H9 (cell line): Measurements from ENCODE around the gene PGLYRP4. TPM values are rescaled to one million over a fixed set of nuclear protein-coding genes. Genes with fewer than 3 reads are reported as not detected.
"Not testable (repeated sequence)": the region's sequence is repeated elsewhere in the genome, so short reads cannot be mapped to it uniquely, and the experiment has no call there.

Experiments
- DNase-seq: peaks from one replicate; pipeline ENCODE4 v3.0.0-alpha.2; 2017
- H2AFZ ChIP-seq: one replicate; pipeline ENCODE4 v1.6.1; 2013; ENCODE audit warnings: mild to moderate bottlenecking, low read length, control low read depth, moderate library complexity
- H2AK5ac ChIP-seq: 2 replicates; pipeline ENCODE4 v1.6.1; 2013; ENCODE audit warnings: low read length, control low read depth, mixed read lengths; ENCODE audit not compliant: insufficient read length
- H2BK120ac ChIP-seq: one replicate; pipeline ENCODE4 v1.6.1; 2013; ENCODE audit warnings: low read depth, mild to moderate bottlenecking, low read length, control low read depth, inconsistent platforms; ENCODE audit not compliant: poor library complexity, severe bottlenecking
- H2BK12ac ChIP-seq: 2 replicates; pipeline ENCODE4 v1.6.1; 2013; ENCODE audit warnings: low read length, control low read depth, mixed read lengths, low read depth; ENCODE audit not compliant: insufficient read length
- H2BK15ac ChIP-seq: 2 replicates; pipeline ENCODE4 v1.6.1; 2013; ENCODE audit warnings: low read depth, low read length, control low read depth
- H2BK20ac ChIP-seq: one replicate; pipeline ENCODE4 v1.6.1; 2013; ENCODE audit warnings: low read depth, mild to moderate bottlenecking, low read length, control low read depth, inconsistent platforms; ENCODE audit not compliant: poor library complexity, severe bottlenecking
- H2BK5ac ChIP-seq: 2 replicates; pipeline ENCODE4 v1.6.1; 2013; ENCODE audit warnings: low read length, control low read depth, mixed read lengths; ENCODE audit not compliant: insufficient read length
- H3K14ac ChIP-seq: 2 replicates; pipeline ENCODE4 v1.6.1; 2013; ENCODE audit warnings: low read length, control low read depth; ENCODE audit not compliant: insufficient read depth
- H3K18ac ChIP-seq: 2 replicates; pipeline ENCODE4 v1.6.1; 2013; ENCODE audit warnings: low read depth, mild to moderate bottlenecking, mixed read lengths, low read length, control low read depth; ENCODE audit not compliant: insufficient read length
- H3K23ac ChIP-seq: 2 replicates; pipeline ENCODE4 v1.6.1; 2013; ENCODE audit warnings: low read length, control low read depth, mixed read lengths, low read depth; ENCODE audit not compliant: insufficient read length
- H3K23me2 ChIP-seq: 2 replicates; pipeline ENCODE4 v1.6.1; 2013; ENCODE audit warnings: low read depth, mild to moderate bottlenecking, mixed read lengths, low read length, control low read depth; ENCODE audit not compliant: insufficient read length, poor library complexity, severe bottlenecking
- H3K27ac ChIP-seq: 2 replicates; pipeline ENCODE4 v1.5.1; 2013; ENCODE audit warnings: low read length, control low read depth, mixed read lengths, low read depth; ENCODE audit not compliant: insufficient read length
- H3K27me3 ChIP-seq: 2 replicates; pipeline ENCODE4 v1.6.1; 2013; ENCODE audit warnings: low read length, control low read depth, inconsistent platforms; ENCODE audit not compliant: insufficient read depth
- H3K4ac ChIP-seq: 2 replicates; pipeline ENCODE4 v1.6.1; 2013; ENCODE audit warnings: low read depth, mild to moderate bottlenecking, control low read depth, inconsistent platforms, low read length, moderate library complexity
- H3K4me1 ChIP-seq: 2 replicates; pipeline ENCODE4 v1.6.1; 2013; ENCODE audit warnings: low read length, control low read depth, inconsistent platforms; ENCODE audit not compliant: insufficient read depth
- H3K4me2 ChIP-seq: 2 replicates; pipeline ENCODE4 v1.6.1; 2013; ENCODE audit warnings: low read length, control low read depth, mixed read lengths; ENCODE audit not compliant: insufficient read length, insufficient read depth
- H3K56ac ChIP-seq: 2 replicates; pipeline ENCODE4 v1.6.1; 2013; ENCODE audit warnings: low read depth, mild to moderate bottlenecking, mixed read lengths, low read length, control low read depth; ENCODE audit not compliant: insufficient read length
- H3K79me1 ChIP-seq: 2 replicates; pipeline ENCODE4 v1.6.1; 2013; ENCODE audit warnings: low read depth, mild to moderate bottlenecking, moderate library complexity, low read length, control low read depth, inconsistent platforms; ENCODE audit not compliant: insufficient read depth, poor library complexity, severe bottlenecking
- H3K79me2 ChIP-seq: 2 replicates; pipeline ENCODE4 v1.6.1; 2013; ENCODE audit warnings: low read length, control low read depth, inconsistent platforms; ENCODE audit not compliant: insufficient read depth
- H3K9ac ChIP-seq: 2 replicates; pipeline ENCODE4 v1.6.1; 2013; ENCODE audit warnings: low read length, control low read depth, mixed read lengths; ENCODE audit not compliant: insufficient read length; ENCODE audit errors: extremely low read depth
- H3K9me3 ChIP-seq: one replicate; pipeline ENCODE4 v1.6.1; 2013; ENCODE audit warnings: low read depth, low read length, inconsistent platforms; ENCODE audit not compliant: control insufficient read depth
- H3T11ph ChIP-seq: one replicate; pipeline ENCODE4 v1.6.1; 2013; ENCODE audit warnings: mild to moderate bottlenecking, low read length, control low read depth, inconsistent platforms
- H4K20me1 ChIP-seq: one replicate; pipeline ENCODE4 v1.6.1; 2013; ENCODE audit not compliant: control insufficient read depth, insufficient read length, insufficient read depth
- H4K5ac ChIP-seq: 2 replicates; pipeline ENCODE4 v1.6.1; 2013; ENCODE audit warnings: low read depth, mild to moderate bottlenecking, mixed read lengths, low read length, control low read depth; ENCODE audit not compliant: insufficient read length
- H4K8ac ChIP-seq: replicated peaks from 2 replicates; pipeline ENCODE4 v1.6.1; 2013; ENCODE audit warnings: low read length, control low read depth, mixed read lengths, low read depth; ENCODE audit not compliant: insufficient read length
- H4K91ac ChIP-seq: 2 replicates; pipeline ENCODE4 v1.6.1; 2013; ENCODE audit warnings: low read depth, mild to moderate bottlenecking, moderate library complexity, mixed read lengths, low read length, control low read depth; ENCODE audit not compliant: insufficient read length
- H3K27ac Mint-ChIP-seq, 3 experiments: 2 replicates in 2 of 3; 3 replicates in 1 of 3; pipeline ENCODE4 v1.8.0; 2020 to 2021; ENCODE audit warnings: mixed read lengths in 3 of 3, mild to moderate bottlenecking in 1 of 3, moderate library complexity in 1 of 3
- H3K27me3 Mint-ChIP-seq: 2 replicates; pipeline ENCODE4 v1.8.0; 2021; ENCODE audit warnings: low read depth, mild to moderate bottlenecking, moderate library complexity, mixed read lengths
- H3K36me3 Mint-ChIP-seq, 3 experiments: 2 replicates in 2 of 3; 3 replicates in 1 of 3; pipeline ENCODE4 v1.8.0; 2020 to 2021; ENCODE audit warnings: low read depth in 3 of 3, mixed read lengths in 3 of 3; ENCODE audit not compliant: insufficient read depth in 1 of 3
- H3K4me1 Mint-ChIP-seq, 2 experiments: 2 replicates each; pipeline ENCODE4 v1.8.0; 2020; ENCODE audit warnings: mixed read lengths in 2 of 2
- H3K4me3 Mint-ChIP-seq, 2 experiments: 2 replicates in 1 of 2; 3 replicates in 1 of 2; pipeline ENCODE4 v1.8.0; 2020 to 2021; ENCODE audit warnings: mild to moderate bottlenecking in 2 of 2, mixed read lengths in 2 of 2, moderate library complexity in 1 of 2
- H3K9me3 Mint-ChIP-seq, 2 experiments: 2 replicates in 1 of 2; 3 replicates in 1 of 2; pipeline ENCODE4 v1.8.0; 2020; ENCODE audit warnings: mild to moderate bottlenecking in 2 of 2, mixed read lengths in 2 of 2, moderate library complexity in 1 of 2
- CTCF ChIP-seq: fragments of 200-600 bp; sonication (generic); conservative IDR thresholded peaks from 3 replicates; pipeline ENCODE4 v1.8.0; 2021; ENCODE audit warnings: antibody characterized with exemption, mild to moderate bottlenecking
- WGBS: extraction: QIAGEN DNeasy Blood & Tissue Kit; methylation state at CpG from one replicate; pipeline ENCODE4 v1.1.7; 2013; ENCODE audit warnings: missing lambda C conversion rate, low lambda C conversion rate, mixed read lengths; ENCODE audit not compliant: insufficient read length; ENCODE audit errors: extremely low coverage; 5-methylcytosine and 5-hydroxymethylcytosine counted together
- total RNA-seq: library from RNA; stranded (reverse); gene quantifications from 2 replicates; pipeline ENCODE4 v1.2.1, GENCODE V29; 2021

Gene PGLYRP4
- total RNA-seq, 1 experiment from 2014 or later: not detected

GRCh38 chr1:153347856-153348255, 785 bp downstream of the PGLYRP4 start:
- Mint-ChIP-seq H3K9me3 (no peaks in the 10 kb centered on the region), H3K4me3 (no peak overlapping the region), H3K27me3 (peaks cover 32% of the 10 kb centered on the region), H3K27ac (no peak overlapping the region; a peak in 1 of 7 replicates), H3K36me3 (no peaks in the 10 kb centered on the region; a peak in 1 of 7 replicates), H3K4me1 (peaks cover 0 to 5% of the 10 kb centered on the region in 2 experiments; a peak in 2 of 4 replicates)
- Histone ChIP-seq H3K27ac (no peak overlapping the region), H3K27me3 (no peaks in the 10 kb centered on the region), H2BK20ac (no peak overlapping the region), H2BK120ac (no peak overlapping the region), H3K4me2 (no peak overlapping the region), H2BK12ac (no peak overlapping the region), H4K91ac (no peak overlapping the region), H3K79me1 (no peaks in the 10 kb centered on the region), H2BK15ac (no peak overlapping the region), H4K5ac (no peak overlapping the region), H4K20me1 (no peaks in the 10 kb centered on the region), H2BK5ac (no peak overlapping the region), H3K4me1 (no peaks in the 10 kb centered on the region), H3K56ac (no peak overlapping the region), H3K18ac (no peak overlapping the region), H3K9me3 (no peaks in the 10 kb centered on the region), H2AFZ (no peak overlapping the region), H2AK5ac (no peak overlapping the region), H3K23ac (no peak overlapping the region), H3K4ac (no peak overlapping the region), H3T11ph (no peak overlapping the region), H3K79me2 (no peaks in the 10 kb centered on the region), H3K14ac (no peak overlapping the region), H3K9ac (no peak overlapping the region), H4K8ac (no peak overlapping the region), H3K23me2 (no peaks in the 10 kb centered on the region)
- no peak for DNase-seq
- no CpG with 5 or more reads among the region's 7 CpGs for WGBS
- TF ChIP-seq CTCF: no peak

GRCh38 chr1:153347049-153347448, 1.6 kb downstream of the PGLYRP4 start:
- no CpG with 5 or more reads among the region's 14 CpGs for WGBS
- H2BK120ac ChIP-seq, H3K4ac ChIP-seq, H3K9ac ChIP-seq, H2BK12ac ChIP-seq, H3K27ac ChIP-seq, H2BK15ac ChIP-seq, H3K27ac Mint-ChIP-seq, H2AFZ ChIP-seq, H3K4me3 Mint-ChIP-seq, H4K5ac ChIP-seq, H3K18ac ChIP-seq, H2BK5ac ChIP-seq, H3K36me3 Mint-ChIP-seq, H3T11ph ChIP-seq, H3K56ac ChIP-seq, H3K4me1 ChIP-seq, H3K9me3 ChIP-seq, H3K4me2 ChIP-seq, H3K79me2 ChIP-seq, H3K14ac ChIP-seq, DNase-seq, H4K20me1 ChIP-seq, H3K79me1 ChIP-seq, H4K91ac ChIP-seq, H3K27me3 ChIP-seq, H3K9me3 Mint-ChIP-seq, H3K23ac ChIP-seq, H3K4me1 Mint-ChIP-seq, H2AK5ac ChIP-seq, H3K23me2 ChIP-seq, H4K8ac ChIP-seq, H2BK20ac ChIP-seq: not testable (repeated sequence)
- H3K27me3 Mint-ChIP-seq: peaks cover 36% of the 10 kb centered on the region
